Transverse colon (tissue), 4 donors: ENCODE measurements around the gene COL13A1. TPM values are rescaled to one million over a fixed set of nuclear protein-coding genes. Genes with fewer than 3 reads are reported as not detected.

Experiments used
- DNase-seq: peaks from one replicate; pipeline ENCODE4 v3.0.0-alpha.2; 2019
- H3K27ac ChIP-seq, 4 donors: fragments of 200-600 bp; sonication (generic); 2 replicates each; pipeline ENCODE4 v1.5.1; 2016 to 2018; ENCODE audit warnings: inconsistent platforms in 4 of 4
- H3K27me3 ChIP-seq: fragments of 200-600 bp; sonication (generic); 2 replicates; pipeline ENCODE4 v1.5.1; 2017; ENCODE audit warnings: inconsistent platforms
- H3K36me3 ChIP-seq, 4 donors: fragments of 200-600 bp; sonication (generic); 2 replicates each; pipeline ENCODE4 v1.5.1; 2017 to 2019; ENCODE audit warnings: inconsistent platforms in 4 of 4
- H3K4me1 ChIP-seq, 4 donors: fragments of 200-600 bp; sonication (generic); 2 replicates each; pipeline ENCODE4 v1.5.1; 2017 to 2020; ENCODE audit warnings: inconsistent platforms in 4 of 4
- H3K4me3 ChIP-seq, 4 donors: fragments of 200-600 bp; sonication (generic); 1 replicate in 1 of 4; 2 replicates in 3 of 4; pipeline versions ENCODE4 v1.5.1 to v1.6.1; 2017 to 2019; ENCODE audit warnings: inconsistent platforms in 4 of 4
- H3K9me3 ChIP-seq, 2 donors: fragments of 200-600 bp; sonication (generic); 2 replicates each; pipeline ENCODE4 v1.5.1; 2017 to 2019; ENCODE audit warnings: inconsistent platforms in 2 of 2
- EP300 ChIP-seq: sonication (generic); formaldehyde crosslinking; IDR thresholded peaks from one replicate; pipeline ENCODE4 v1.6.1; 2017; ENCODE audit warnings: antibody characterized with exemption, low read depth
- POLR2A ChIP-seq: fragments of 450-650 bp; IDR thresholded peaks from one replicate; pipeline ENCODE4 v1.6.1; 2016; ENCODE audit warnings: antibody characterized with exemption, mild to moderate bottlenecking, moderate library complexity
- POLR2AphosphoS5 ChIP-seq, 3 donors: sonication (generic); formaldehyde crosslinking; IDR thresholded peaks; one replicate each; pipeline ENCODE4 v1.6.1; 2016; ENCODE audit warnings: antibody characterized with exemption in 3 of 3
- WGBS, 2 donors: methylation state at CpG; one replicate each; pipeline ENCODE4 v1.1.5; 2018; ENCODE audit warnings: low coverage in 1 of 2; 5-methylcytosine and 5-hydroxymethylcytosine counted together
- in situ Hi-C, 4 donors: fragments of 200-750 bp; cut with MboI; loops; one replicate each; pipeline versions ENCODE4 v1.15.0 to v1.15.1; 2017; ENCODE audit warnings: low sequenced_read_pairs in 3 of 4, low pct_ligation_motif_present in 1 of 4, low pct_unique_long_range_greater_than_20kb in 1 of 4
- intact Hi-C: fragments of 100-400 bp; cut with DNase I; formaldehyde crosslinking; loops from one replicate; pipeline ENCODE4 v1.15.1; 2023; ENCODE audit warnings: low total_unique reads
- total RNA-seq, 4 donors: library from RNA; depleted of rRNA; stranded (reverse); fragments of >200 nt; gene quantifications; one replicate each; pipeline ENCODE4 v1.1.0, GENCODE V29; 2016
- TF ChIP-seq, protein P1 (sequence below), 5 experiments: fragments of 200-600 bp in 3 of 5; fragments of 450-650 bp in 2 of 5; sonication (generic) in 3 of 5; IDR thresholded peaks; 1 replicate in 2 of 5; 2 replicates in 3 of 5; pipeline ENCODE4 v1.5.1; 2016 to 2017; ENCODE audit warnings: antibody characterized with exemption in 5 of 5, inconsistent platforms in 3 of 5, mild to moderate bottlenecking in 2 of 5, moderate library complexity in 1 of 5

Gene COL13A1
- total RNA-seq, 4 donors from 2014 or later, result 0.68 to 8.2 (median 2.1) TPM

DNA sequence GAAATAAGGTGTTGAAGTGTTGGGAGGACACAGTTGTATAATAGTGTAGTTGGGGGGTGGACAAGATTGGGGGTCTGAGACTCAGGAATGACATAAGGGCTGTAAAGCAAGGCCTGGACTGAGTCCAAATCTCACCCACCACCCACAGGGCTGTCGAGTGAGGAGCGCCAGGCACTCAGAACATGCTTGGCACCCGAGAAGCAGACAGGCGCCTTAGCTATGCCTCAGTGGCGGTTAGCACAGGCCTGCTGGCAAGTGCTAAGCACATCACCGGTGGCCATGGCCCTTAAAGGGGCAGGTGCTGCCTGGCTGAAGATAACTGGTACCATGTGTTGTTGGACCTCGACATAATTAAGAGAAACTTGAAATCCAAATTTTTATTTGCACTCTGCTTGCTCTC is 90.7 kb downstream of the COL13A1 start:
- no peaks in the 10 kb centered on the region for H3K27me3 ChIP-seq
- no peaks in the 10 kb centered on the region for H3K36me3 ChIP-seq
- in situ Hi-C loops (no loop called here), intact Hi-C loops (no loop called here)
- H3K4me3 ChIP-seq, result no peak overlapping the region
- peaks cover 8 to 52% (median 19%) of the 10 kb centered on the region in 4 donors for H3K4me1 ChIP-seq
- H3K27ac ChIP-seq, result peak overlapping the region in 3 of 4 donors; percentile 12 to 59 (median 38)
- WGBS, 2 donors, result 68% methylated on average over 7 of the region's 7 CpGs; no CpG with 5 or more reads in 1 of the 2 donors
- TF ChIP-seq POLR2AphosphoS5 (IDR thresholded peaks at IDR 0.05) (no peak), POLR2A (no peak), EP300 (no peak)
- TF ChIP-seq, protein P1, sequence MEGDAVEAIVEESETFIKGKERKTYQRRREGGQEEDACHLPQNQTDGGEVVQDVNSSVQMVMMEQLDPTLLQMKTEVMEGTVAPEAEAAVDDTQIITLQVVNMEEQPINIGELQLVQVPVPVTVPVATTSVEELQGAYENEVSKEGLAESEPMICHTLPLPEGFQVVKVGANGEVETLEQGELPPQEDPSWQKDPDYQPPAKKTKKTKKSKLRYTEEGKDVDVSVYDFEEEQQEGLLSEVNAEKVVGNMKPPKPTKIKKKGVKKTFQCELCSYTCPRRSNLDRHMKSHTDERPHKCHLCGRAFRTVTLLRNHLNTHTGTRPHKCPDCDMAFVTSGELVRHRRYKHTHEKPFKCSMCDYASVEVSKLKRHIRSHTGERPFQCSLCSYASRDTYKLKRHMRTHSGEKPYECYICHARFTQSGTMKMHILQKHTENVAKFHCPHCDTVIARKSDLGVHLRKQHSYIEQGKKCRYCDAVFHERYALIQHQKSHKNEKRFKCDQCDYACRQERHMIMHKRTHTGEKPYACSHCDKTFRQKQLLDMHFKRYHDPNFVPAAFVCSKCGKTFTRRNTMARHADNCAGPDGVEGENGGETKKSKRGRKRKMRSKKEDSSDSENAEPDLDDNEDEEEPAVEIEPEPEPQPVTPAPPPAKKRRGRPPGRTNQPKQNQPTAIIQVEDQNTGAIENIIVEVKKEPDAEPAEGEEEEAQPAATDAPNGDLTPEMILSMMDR (IDR thresholded peaks at IDR 0.05), result no peak
- H3K9me3 ChIP-seq, result no peaks in the 10 kb centered on the region
- DNase-seq, result no peak

DNA sequence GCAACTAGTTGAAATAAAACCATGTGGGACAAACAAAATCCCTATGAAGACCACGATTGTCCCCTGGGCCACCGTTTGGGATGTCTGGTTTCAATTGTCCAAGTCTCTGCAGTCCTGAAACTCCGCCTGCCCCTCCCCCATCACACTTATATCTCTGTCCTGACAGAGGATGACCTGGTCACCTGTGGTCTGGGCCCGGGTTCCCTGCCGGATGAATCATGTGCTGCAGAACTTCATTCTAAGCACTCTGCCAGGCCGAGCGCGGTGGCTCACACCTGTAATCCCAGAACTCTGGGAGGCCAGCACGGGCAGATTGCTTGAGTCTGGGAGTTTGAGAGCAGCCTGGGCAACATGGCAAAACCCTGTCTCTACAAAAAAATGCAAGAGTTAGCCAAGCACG is 91.1 kb downstream of the COL13A1 start:
- peak overlapping the region; percentile 10 to 59 (median 48) for H3K27ac ChIP-seq

DNA sequence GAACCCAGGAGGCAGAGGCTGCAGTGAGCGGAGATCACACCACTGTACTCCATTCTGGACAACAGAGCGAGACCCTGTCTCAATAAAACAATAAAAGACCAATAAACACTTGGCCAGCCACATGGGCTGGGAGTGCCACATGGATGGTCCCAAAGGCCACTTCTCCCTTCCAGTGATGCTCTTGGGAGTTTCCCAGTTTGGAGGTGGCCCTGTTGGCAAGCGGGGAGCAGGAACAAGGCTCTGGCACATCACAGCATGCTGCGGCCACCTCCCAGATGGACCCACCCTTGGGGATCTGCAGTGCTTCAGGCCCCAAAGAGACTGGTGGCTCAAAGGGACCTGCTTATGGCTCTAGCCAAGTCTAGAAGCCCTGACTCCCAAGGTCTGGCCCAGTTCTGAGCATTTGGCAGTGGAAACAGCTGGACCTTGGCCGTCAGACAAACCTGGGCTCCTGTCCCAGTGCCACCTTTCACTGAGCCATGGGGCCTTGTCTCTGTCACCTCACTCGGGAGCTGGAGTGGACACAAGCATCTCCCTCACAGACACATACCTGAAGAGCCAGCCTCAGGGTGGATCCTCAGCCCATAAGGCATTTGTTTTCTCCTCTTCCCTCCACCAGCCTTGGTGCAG is 91.7 kb downstream of the COL13A1 start:
- Histone ChIP-seq H3K4me1 (peaks cover 8 to 61% (median 21%) of the 10 kb centered on the region in 4 donors), H3K27ac (peak overlapping the region; percentile 10 to 59 (median 48))
- TF ChIP-seq POLR2A (no peak), EP300 (no peak), POLR2AphosphoS5 (IDR thresholded peaks at IDR 0.05) (peak in 1 of 3 donors; percentile 27)
- TF ChIP-seq, protein P1 (IDR thresholded peaks at IDR 0.05), result no peak

More for the DNA sequence above, 91.1 kb downstream of the COL13A1 start:
- intact Hi-C loops (no loop called here), in situ Hi-C loops (no loop called here)
- WGBS, 2 donors, result 73 to 100% methylated on average over 1 to 10 of the region's 10 CpGs
- DNase-seq, result no peak
- Histone ChIP-seq H3K4me1 (peaks cover 8 to 55% (median 19%) of the 10 kb centered on the region in 4 donors), H3K9me3 (no peaks in the 10 kb centered on the region), H3K36me3 (no peaks in the 10 kb centered on the region), H3K27me3 (no peaks in the 10 kb centered on the region), H3K4me3 (no peak overlapping the region)
- TF ChIP-seq POLR2A, result no peak
- TF ChIP-seq EP300, result no peak
- TF ChIP-seq, protein P1 (IDR thresholded peaks at IDR 0.05), result no peak
- TF ChIP-seq POLR2AphosphoS5 (IDR thresholded peaks at IDR 0.05), result no peak

DNA sequence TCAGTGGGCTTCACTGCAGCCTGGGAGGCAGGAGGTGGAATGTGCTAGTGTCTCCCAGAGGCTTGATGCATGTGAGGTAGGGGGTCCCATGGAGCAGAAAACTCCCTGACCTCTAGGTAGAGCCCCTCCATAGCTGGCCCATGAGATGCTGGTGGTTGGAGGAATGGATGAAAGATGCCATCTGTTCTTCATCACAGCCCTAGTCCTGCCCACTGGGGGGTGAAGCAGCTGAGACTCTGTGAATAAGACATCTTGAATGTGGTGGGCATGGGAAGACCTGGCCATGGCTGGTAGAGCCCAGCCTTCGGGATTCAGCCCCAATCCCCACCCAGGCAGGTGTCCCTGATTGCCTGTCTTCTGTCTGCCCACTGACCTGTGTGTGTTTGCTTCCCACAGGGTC is 92.5 kb downstream of the COL13A1 start:
- intact Hi-C loops (no loop called here), in situ Hi-C loops (no loop called here)
- Histone ChIP-seq H3K4me1 (peaks cover 8 to 57% (median 24%) of the 10 kb centered on the region in 4 donors), H3K27me3 (no peaks in the 10 kb centered on the region), H3K4me3 (no peak overlapping the region), H3K27ac (peak overlapping the region in 1 of 4 donors; percentile 59), H3K36me3 (no peaks in the 10 kb centered on the region), H3K9me3 (no peaks in the 10 kb centered on the region)
- TF ChIP-seq POLR2A (no peak), POLR2AphosphoS5 (IDR thresholded peaks at IDR 0.05) (no peak), EP300 (no peak)
- TF ChIP-seq, protein P1 (IDR thresholded peaks at IDR 0.05), result no peak
- WGBS, 2 donors, result 78% methylated on average over 1 of the region's 1 CpG; no CpG with 5 or more reads in 1 of the 2 donors
- no peak for DNase-seq

More for the DNA sequence above, 91.7 kb downstream of the COL13A1 start:
- peak; percentile 56 for DNase-seq
- no peak overlapping the region for H3K4me3 ChIP-seq
- H3K36me3 ChIP-seq, result no peaks in the 10 kb centered on the region
- in situ Hi-C loops, result no loop called here
- intact Hi-C loops, result no loop called here
- no peaks in the 10 kb centered on the region for H3K27me3 ChIP-seq
- no peaks in the 10 kb centered on the region for H3K9me3 ChIP-seq
- WGBS, 2 donors, result 63% methylated on average over 6 of the region's 6 CpGs; no CpG with 5 or more reads in 1 of the 2 donors
